ENCODE results near the gene OSBPL2.

OSBPL2 gene

GRCh38 chr20:62326959-62327725, 88.8 kb downstream of the OSBPL2 start:
- no peak for DNase-seq (ENCODE audit: low read depth in 2 of 2)

GRCh38 chr20:62327726-62328495, 89.6 kb downstream of the OSBPL2 start:
- DNase-seq (ENCODE audit: low read depth in 2 of 2): no peak

DNA sequence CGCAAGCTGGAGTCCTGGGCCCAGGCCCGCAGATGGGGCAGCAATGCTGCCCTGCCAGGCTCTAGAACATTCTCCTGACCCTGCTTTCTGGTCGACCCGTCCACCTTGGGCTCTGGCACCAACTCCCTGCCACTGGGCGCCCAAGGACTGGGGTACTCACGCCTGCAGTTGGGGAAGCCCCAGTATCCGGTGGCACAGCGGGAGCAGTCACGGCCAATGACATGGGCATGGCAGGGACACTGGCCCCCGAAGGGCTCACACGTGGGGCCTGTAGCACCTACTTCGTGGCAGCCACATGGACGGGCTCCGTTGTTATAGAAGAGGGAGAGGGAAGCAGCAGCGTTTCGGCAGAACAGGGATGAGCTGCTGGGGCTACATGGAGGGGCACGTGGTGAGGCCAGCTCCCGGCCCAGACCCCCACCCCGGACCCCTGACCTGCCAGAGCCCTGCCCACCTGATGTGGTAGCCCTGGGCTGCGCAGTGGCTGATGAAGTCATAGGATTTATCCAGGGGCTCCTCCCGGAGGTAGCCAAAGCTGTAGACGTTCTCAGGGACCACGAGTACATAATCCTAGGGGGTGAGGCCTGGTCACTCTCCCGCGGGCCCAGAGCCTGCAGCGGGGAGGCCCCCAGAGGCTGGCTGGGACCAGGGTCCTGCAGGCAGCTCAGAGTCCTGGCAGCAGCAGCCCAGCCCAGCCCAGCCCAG, 90.5 kb downstream of the OSBPL2 start:
- no peak for DNase-seq (ENCODE audit: low read depth in 2 of 2)

- DNase-seq (ENCODE audit: low read depth in 2 of 2): no peak
Measured at GRCh38 chr20:62329389-62330377, 91.4 kb downstream of the OSBPL2 start.

DNA sequence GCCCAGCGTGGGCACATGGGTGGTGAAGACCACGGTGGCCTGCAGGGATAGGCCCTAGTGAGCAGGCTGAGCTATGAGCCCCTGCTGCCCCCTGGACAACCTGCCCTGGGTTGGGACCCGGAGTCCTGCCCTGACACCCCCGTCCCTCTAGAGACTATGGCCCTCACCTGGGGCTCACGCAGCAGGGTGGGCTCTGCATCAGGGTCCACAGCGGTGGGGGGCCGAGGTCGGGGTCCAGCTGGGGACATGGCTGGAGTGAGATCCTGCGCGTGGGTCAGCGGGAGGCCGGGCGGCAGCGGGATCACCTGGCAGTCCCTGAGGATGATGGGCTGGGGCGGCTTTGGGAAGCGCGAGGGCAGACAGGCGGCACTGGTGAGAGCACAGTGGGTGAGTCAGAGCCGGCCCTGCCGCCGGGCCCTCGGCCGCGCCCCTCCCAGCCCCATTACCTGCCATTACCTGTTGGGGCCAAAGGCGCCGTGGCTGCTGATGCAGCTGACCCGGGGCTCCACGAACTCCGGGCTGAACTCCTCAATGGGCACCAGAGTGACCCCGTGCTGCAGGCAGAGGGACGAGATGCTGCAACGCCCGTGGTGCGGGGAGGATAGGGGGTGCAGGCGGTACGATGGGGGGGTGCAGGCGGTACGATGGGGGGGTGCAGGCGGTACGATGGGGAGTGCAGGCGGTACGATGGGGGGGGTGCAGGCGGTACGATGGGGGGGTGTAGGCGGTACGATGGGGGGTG, 92.4 kb downstream of the OSBPL2 start:
- DNase-seq (ENCODE audit: low read depth in 2 of 2): no peak

- no peak for DNase-seq (ENCODE audit: low read depth in 2 of 2)
Measured at GRCh38 chr20:62331347-62331746, 93.0 kb downstream of the OSBPL2 start.

GRCh38 chr20:62332421-62332820, 94.1 kb downstream of the OSBPL2 start:
- no peak for DNase-seq (ENCODE audit: low read depth in 2 of 2)

- no peak for DNase-seq (ENCODE audit: low read depth in 2 of 2)
Measured at GRCh38 chr20:62332989-62333819, 94.9 kb downstream of the OSBPL2 start.

- no peak for DNase-seq (ENCODE audit: low read depth in 2 of 2)
Measured at GRCh38 chr20:62333820-62334595, 95.7 kb downstream of the OSBPL2 start.

GRCh38 chr20:62334881-62335280, 96.6 kb downstream of the OSBPL2 start:
- no peak for DNase-seq (ENCODE audit: low read depth in 2 of 2)

DNA sequence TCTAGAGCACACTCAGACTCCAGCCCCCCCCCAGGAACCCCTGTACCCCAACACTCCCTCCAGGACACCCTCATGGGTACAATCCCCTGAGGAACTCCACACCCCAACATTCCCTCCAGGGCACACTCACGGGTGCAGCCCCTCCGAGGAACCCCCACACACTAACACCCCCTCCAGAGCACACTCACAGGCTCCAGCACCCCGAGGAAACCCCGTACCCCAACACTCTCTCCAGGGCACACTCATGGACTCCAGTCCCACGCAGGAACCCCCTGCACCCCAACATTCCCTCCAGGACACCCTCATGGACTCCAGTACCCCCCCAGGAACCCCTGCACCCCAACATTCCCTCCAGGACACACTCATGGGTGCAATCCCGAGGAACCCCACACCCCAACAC, 97.2 kb downstream of the OSBPL2 start:
- no peak for DNase-seq (ENCODE audit: low read depth in 2 of 2)

DNA sequence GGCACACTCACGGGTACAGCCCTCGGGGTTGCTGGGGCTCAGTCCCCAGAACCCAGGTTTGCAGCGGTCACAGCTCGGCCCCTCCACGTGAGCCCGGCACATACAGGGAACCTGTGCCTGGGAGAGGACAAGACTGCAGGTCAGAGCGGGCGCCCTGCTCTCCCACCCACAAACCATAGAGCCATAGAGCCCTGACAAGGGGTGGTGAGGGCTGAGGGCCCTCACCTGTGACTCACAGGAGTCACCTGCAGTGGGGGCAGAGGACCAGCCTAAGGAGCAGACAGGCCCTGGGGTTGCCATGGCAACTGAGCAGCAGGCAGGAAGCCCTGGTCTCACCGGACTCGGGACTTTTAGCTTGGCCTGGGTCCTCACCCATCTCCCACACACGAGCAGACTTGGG, 98.0 kb downstream of the OSBPL2 start:
- DNase-seq (ENCODE audit: low read depth in 2 of 2): no peak

- no peak for DNase-seq (ENCODE audit: low read depth in 2 of 2)
Measured at GRCh38 chr20:62336775-62337557, 98.6 kb downstream of the OSBPL2 start.

GRCh38 chr20:62337558-62338293, 99.4 kb downstream of the OSBPL2 start:
- DNase-seq (ENCODE audit: low read depth in 2 of 2): no peak

DNA sequence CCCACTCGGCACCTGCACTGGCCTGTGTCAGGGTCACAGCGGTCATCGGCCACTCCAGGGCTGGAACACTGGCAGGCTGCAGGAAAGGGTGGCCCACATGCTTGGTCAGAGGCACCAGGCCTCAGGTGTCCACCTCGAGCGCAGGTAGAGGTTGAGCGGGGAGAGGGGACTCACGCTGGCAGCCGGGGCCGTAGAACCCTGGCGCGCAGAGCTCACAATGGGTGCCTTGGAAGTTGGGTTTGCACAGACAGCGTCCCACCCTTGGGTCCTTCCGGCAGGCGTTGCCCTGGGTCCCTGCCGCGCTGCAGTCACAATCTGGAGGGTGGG, 99.9 kb downstream of the OSBPL2 start:
- no peak for DNase-seq (ENCODE audit: low read depth in 2 of 2)

DNA sequence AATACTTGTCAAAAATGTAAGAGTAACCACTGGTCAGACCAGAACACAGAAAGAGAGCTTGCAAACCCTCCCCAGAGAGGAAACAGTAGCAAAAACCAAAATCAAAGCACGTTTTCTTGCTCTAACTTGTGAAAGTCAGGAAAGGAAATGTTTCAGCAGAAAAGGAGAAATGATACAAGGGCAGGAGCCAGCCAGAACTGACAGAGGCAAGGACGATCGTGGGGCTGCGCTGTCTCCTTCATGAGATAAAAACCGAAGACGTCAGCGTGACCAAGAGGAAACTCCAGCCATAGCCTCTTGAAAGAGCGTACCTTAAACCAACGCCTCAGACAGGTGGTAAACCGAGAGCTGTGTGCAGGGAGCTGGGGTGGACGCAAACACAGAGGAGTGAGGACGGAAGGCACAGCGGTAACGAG, 101.3 kb downstream of the OSBPL2 start:
- DNase-seq (ENCODE audit: low read depth in 2 of 2): no peak

- no peak for DNase-seq (ENCODE audit: low read depth in 2 of 2)
Measured at GRCh38 chr20:62342910-62343309, 104.6 kb downstream of the OSBPL2 start.

GRCh38 chr20:62344092-62344491, 105.8 kb downstream of the OSBPL2 start:
- DNase-seq (ENCODE audit: low read depth in 2 of 2): no peak
